ENCODE data around the gene GNPDA1. TPM values are rescaled to one million over a fixed set of nuclear protein-coding genes. Genes with fewer than 3 reads are reported as not detected.

Gene GNPDA1
- total RNA-seq, 1 experiment from 2014 or later, result 85.5 TPM

DNA sequence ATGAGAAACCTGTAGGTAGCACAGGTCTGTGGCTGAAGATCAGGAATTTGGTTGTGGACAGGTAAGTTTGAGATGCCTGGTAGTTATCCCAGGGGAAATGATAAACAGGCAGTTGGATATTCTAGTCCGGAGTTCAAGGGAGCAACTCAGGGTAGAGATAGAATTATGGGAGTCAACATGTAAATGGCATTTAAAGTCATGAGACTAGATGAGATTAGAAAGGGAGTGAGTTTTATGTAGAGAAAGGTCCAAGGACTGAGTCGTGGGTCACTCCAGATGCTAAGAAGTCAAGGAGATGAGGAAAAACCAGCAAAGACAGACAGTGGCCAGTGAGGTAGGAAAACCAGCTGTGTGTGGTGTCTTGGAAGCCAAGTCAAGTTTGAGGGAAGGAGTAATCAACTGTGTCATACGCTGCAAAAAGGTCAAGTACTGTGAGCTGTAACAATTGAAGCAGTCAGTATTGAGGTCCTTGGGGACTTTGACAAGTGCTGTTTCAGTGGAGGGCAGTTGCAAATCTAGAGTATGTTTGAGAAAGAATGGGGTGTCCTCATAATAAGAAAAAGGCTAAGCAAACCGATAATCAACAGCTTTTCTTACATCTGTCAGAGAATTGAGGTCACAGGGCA, 18.2 kb downstream of the GNPDA1 start:
- DNase-seq (ENCODE audit: low read depth), result no peak

DNA sequence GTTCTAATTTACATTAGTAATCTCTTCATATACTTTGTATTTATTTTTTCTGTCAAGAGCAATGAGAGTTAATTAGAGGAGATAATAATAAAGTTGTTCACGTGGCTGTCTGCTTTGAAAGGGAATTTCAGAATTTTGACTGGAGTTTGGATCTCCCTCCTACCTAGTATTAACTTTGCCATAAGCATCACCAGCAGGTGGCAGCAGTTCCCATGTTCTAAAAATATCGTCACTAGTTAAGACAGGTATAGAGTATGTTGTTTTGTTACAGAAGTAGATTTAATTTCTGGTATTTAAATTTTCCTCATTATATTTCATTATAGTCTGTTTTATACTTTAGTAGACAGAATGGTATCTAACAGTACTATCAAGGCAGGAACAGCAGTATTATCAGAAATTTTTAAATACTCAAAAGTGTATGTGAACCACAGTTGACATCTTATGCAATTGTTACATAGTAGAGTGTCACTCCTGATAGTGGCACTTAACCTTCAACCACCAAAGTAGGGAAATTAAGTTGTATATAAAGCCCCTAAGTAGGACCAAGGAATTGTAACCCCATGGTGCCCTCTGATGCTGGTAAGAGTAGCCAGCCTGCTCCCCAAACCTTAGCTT, 20.4 kb downstream of the GNPDA1 start:
- DNase-seq (ENCODE audit: low read depth), result peak; percentile 66

DNA sequence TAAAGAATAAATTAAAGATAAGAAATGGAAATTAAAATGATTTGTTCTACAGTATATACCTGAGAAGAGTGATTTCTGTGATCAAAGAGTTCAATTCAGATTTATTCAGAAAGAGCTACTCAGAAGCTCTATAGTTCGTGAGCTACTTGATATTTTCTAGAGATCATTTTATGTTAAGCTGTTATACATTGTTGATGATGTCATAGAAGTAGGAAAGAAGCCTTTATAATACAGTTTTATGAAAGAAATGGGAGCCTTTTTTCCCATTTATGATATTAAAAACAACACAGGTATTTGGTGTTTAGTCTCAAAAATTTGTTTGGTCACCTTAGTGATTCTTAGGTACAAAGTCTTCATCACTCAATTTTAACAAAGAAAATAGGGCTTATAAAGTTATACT, 23.1 kb downstream of the GNPDA1 start:
- no peak for DNase-seq (ENCODE audit: low read depth)

DNA sequence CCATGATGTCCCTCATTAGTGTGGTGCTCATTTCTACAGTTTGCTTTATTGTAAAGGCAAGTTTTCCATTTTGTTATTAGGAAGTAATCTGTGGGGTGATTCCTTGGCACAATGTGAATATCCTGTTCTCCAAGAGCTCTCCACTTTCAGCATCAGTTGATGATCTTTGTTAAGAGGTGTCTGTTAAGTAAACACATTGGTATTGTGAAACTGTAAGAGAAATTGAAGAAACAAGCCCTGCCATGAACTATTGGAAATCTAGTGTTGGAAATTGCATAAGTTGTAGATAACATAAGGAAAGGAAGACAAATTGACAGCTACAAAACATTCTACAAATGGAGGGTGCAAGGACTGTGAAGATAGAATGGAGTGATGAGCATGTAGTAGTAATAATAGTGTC, 26.8 kb downstream of the GNPDA1 start:
- no peak for DNase-seq (ENCODE audit: low read depth)

DNA sequence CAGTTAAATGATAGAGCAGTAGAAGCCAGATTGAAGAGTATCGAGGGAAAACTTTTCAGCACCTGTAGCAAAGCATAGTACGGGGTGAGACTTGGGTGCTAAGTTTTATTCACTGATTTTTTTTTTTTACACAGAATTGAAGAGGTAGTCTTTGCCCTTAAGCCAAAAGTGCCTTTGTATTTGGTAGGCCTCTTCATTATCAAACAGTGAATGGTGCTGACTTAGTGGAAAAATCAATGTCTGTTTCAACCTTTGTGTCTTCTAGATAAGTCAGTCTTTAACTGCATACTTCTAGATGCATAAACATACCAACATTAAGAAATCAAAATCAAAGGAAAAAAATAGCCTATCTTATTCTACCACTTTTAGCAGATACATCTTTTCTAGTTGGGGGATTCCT, 30.2 kb downstream of the GNPDA1 start:
- DNase-seq (ENCODE audit: low read depth), result no peak

DNA sequence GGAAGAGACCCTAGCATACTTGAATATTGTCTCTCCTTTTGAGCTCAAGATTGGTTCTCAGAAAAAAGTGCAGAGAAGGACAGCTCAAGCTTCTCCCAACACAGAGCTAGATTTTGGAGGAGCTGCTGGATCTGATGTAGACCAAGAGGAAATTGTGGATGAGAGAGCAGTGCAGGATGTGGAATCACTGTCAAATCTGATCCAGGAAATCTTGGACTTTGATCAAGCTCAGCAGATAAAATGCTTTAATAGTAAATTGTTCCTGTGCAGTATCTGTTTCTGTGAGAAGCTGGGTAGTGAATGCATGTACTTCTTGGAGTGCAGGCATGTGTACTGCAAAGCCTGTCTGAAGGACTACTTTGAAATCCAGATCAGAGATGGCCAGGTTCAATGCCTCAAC, 34.4 kb downstream of the GNPDA1 start:
- no peak for DNase-seq (ENCODE audit: low read depth)

DNA sequence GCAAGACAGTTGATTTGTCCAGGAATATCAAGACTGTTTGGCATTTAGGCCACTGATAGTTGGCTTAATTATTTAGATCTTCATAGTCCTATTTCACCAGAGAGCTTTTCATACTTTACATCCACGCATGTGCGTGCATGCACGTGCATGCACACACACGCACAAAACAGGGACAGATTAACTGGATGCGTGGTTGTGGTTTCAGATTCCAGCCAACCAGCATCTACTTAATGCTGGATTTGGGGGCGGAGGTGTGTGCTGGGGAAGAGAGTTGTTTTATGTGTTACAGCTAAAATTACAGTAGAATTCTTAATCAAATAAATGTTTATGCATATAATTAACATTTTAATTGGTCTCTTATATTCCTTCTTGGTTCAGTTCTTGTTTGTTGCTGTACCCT, 36.7 kb downstream of the GNPDA1 start:
- DNase-seq (ENCODE audit: low read depth), result no peak

DNA sequence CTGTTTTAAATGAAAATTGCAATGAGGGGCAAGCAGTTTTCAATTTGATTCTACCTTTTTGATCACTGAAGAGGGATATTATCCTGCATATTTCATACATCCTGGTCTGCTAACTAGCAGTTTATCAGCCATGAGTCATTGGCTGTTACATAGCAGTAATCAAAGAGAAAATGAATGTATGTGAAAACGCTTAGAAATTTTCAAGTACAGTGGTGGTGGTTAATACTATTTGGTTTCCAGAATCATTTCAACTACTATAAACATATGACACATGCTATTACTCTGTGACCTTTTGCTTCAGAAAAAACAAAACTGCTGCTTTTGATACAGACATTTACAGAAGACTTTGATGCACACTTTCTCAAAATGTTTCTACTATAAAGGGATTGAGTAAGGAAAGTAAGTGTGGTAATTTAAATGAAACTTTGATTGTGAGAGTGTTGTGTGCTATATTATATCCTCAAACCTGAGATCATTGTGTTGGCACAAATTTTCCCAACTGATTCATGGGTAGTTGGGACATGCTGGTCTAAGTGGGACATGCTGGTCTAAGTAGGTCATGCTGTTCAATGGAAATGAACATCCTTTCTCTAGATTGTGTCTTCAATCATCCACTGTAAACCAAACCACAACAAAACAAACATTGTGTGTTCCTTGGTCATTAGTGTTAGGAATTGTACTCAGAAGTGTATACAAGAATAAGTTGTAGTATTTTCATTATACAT, 38.8 kb downstream of the GNPDA1 start:
- peak; percentile 68 for DNase-seq (ENCODE audit: low read depth)

DNA sequence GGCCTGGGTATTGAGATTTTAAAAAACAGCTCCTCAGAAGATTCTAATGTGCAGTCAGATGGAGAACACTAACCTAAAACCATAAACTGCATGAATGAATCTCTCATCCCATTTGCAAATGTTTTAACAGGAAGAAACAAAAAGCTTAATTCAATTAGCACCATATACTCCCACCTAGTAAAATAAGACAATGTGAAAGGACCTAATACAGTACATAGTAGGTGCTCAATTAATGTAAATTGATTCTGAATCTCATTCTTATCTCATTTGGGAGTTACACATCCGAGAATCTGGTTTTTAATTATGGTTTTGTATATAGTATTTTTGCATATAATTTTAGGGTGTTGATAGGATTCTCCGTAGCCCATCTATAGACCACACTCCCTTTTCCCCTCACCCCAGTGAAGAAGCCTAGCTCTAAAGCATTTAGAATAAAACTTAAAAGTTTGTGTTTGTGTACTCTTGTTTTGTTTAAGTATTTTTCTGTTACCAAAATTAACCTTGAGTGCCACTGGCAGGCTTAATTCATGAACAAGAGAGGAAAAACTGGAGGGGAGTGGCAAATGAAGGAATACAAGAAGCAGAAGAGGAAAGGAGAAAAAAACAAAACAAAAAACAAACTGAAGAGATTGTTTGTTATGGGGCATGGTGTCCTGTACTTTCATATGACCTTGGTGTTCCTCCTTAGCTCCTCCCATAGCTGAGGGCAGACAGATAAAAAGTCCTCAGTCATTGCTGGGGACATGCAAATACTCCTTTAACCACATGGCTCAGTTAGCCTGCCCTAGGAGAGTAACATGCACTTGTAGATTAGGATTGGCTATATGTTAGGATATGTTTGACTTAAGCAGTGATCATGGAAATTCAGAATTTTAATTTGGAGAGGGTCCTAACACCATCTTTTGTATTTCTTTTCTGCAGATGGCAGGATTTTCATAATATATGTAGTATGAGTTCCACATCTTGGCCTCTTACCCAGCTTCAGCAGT, 42.8 kb downstream of the GNPDA1 start:
- DNase-seq (ENCODE audit: low read depth), result peak; percentile 40

DNA sequence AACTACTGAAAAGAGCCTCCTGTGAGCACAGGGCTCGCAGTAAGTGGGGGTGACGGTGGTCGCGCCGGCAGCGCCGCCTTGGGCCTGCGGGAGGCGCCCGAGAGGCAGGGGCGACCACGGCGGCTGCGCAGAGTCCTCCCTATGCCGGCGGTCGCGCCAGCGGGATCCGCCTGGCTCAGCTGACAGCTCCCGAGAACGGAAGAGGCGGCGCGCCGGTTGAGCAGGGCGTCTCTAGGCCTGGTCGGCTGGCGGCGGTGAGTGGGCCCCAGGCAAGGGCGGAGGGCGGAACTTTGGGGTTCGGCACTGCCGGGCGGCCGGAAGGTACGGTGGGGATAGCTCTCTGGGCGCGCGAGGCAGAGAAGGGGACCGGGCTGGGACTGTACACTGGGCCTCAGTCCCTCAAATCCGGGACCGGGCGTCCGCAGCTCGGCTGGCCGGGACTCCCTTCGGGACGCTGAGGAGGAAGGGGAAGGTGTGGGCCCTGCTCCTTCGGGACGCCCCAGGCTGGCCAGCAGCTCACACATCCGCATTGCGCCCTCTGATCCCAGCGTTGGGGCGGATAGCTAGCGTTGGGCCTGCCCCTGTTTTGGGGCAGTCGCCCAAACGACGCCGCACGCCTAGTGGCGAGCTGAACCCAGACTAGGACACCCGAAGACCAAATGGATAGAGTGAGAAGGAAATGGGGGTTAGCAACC, 43.8 kb downstream of the GNPDA1 start, which contains the start of gene RNF14:
Gene RNF14 (plus strand): TSS at position 192 of the 695 bp plus-strand sequence. CDS start 4,484 bp downstream, outside the sequence.
- peak; percentile 94 for DNase-seq (ENCODE audit: low read depth)

DNA sequence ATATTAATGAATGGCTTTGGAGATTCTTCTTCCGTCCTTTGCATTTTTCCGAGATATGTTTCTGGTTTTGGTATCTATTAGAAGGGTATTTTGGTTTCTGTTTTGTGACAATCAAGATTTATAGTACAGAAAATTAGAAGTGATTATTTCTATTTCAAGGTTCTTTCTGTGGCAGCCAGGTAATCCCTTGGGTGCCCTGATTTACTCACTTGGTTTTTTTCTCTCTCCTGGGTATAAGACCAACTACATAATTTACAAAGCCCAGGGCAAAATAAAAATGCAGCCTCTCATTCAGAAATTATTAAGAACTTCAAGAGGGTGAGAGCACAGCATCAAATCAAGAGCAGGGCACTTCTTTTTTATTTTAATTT, 45.9 kb downstream of the GNPDA1 start:
- no peak for DNase-seq (ENCODE audit: low read depth)

DNA sequence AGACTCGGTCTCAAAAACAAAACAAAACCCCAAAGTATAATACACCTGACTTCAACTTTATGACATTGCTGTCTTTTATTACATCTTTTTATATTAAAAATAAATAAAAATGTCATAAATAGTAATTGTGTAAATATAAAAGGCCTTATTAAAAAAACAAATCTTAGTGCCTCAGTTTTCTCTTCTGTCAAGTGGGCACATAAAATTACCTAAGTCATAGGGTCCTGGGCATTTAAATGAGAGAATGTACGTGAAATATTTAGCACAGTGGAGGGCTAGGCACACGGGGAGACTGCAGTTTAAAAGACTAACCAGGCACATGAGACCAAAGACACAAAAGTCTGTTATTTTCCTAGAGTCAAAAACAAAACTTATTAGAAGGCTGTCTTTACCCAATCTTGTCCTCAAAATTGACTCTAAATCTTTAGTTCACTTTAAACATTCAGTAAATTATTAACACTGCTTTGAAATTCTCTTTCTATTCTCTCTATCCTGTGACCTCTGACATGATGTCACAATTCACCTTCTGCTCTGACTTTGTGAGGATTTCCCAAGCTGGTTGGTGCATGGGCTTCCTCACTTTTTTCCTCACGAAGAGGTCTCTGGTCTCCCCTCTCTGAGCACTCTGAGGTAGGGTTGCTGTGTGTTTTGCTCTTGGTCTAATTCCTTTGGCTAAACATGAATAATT, 46.4 kb downstream of the GNPDA1 start:
- no peak for DNase-seq (ENCODE audit: low read depth)

DNA sequence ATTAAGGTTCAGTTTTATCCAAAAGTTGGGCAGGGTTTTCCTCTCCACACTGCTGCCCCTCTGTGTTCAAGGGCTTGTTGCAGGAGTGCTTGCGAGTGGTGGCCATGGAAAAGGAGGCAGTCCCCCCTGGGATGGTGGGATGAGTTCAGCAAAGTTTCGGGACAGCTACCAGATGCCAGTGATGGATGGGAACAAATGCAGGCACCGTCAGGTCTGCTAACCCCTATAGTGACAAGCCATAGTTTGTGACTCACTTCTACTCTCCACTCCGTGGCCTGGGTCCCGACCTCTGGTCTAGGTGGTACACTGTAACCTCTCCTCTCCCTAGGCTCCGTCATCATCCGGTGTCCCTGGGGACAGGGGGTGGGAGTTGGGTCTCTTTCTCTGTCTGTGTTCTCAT, 47.8 kb downstream of the GNPDA1 start:
- DNase-seq (ENCODE audit: low read depth), result no peak

DNA sequence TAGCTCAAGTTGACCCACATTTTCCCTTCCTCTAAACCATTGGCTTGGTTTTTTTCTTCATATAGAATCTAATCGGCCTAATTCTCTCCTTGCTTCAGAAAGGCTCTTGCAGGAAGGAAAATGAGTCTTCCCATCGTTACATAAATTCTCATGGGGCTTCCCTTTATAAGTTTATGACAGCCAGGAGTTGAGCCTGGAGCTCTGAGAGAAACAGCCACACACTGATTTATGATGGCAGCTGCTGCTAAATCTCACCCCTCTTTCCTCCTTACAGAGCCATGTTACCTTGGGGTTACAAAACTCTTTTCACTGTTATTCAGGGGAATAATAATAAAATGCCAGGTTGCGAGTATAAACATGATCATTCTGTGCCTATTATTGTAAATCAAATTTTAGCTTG, 49.1 kb downstream of the GNPDA1 start:
- DNase-seq (ENCODE audit: low read depth), result no peak

DNA sequence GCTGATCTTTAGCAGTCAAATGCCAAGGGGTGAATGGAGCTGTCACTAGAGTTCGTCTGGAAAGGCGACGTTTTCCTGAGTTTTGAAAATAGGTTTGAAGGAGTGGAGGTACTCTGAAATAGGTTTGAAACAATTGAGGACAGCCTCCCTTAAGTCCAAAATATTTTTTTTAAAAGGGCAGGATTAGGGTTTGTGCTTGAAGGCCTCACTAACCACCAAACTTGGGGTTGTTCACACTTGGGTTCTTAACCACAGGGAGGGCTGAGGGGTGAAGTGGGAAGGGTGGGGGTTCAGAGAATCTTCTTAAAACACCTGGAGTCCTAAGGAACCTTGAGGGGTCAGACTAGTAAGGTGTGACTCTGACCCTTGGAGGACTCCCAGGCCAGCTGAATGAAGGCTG, 51.4 kb downstream of the GNPDA1 start:
- no peak for DNase-seq (ENCODE audit: low read depth)

DNA sequence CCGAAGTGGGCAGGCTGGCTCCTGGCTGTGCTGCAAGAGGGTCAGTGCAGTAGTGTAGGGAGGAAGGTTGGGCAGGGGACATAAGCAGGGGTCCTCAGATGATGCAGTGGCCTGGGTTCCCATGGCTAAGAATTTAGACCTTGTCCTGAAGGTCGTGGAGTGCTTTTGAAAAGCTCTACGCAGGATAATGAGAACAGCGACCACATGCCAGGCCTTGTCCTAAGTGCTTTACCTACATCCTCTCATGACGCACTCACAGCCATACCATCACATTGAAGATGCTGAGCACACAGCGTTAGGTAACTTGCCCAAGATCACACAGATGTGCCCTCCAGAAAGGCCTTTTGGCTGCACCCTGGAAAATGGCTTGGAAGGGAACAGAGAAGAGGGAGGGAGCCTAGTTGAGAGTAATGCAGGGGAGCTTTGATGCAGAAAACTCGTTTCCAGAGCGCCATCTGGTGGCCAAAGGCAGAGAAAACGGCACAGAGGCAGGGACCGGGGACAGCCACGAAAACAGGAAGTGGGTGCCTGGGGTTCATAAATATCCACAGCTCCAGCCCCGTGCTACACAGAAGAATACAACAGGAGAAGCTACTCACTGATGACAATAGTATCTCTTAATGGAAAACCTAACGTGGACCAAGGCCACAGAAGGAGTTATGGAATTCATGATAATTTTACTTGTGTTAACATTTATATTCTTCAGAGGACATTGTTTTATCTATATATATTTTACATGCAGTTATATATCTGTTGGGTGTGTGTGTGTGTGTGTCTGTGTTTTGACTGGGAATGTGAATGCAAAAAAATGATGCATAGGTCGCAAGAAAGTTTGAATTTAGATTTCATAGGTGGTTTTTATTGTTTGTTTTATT, 52.1 kb downstream of the GNPDA1 start:
- DNase-seq (ENCODE audit: low read depth), result peak; percentile 84

DNA sequence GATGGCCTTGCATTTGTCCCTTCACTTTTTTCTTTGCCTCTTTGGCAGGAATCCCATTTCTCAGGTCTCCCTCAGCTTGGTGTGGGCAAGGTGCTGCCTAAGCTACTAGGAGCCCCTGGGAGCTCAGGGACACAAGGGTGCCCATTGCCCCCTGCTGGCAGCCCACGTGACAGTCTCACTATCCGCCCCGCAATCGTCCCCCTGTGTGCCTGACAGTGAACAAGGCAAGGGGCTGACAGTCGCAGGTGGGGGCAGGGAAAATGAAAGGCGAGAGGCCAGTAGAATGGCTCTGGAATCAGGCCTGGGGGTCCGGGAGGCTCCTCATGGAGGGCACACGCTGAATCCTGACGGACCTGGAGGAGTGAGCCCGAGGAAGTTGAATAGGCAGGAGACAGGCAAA, 52.8 kb downstream of the GNPDA1 start:
- DNase-seq (ENCODE audit: low read depth), result no peak

DNA sequence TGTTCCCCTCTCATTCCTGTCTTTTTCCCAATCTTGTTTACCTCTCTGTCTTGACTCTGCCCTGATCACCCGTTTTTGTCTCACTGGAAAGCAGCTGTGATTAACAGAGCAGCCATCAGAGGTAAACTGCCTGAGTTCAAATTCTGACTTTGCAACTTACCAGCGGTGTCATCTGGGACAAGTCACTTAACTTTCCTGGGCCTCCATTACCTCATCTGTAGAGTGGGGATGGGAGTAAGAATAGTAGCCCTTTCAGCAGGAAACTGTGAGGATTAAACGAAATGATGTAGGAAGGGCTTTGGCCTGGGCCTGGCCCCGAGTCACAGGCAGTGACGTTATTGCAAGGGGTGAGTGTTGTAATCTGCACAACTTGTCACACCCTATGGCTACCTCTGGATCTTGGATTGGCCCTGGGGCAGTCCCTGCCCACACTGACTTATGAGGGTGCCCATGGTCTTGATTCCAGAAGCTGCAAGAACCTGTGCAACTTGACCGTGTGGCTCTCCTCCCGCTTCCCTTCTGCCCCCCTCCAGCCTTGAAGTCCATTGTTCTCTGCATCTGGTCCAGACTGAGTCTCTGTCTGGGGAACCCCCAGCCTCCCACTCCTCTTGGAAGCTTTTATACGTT, 54.2 kb downstream of the GNPDA1 start:
- DNase-seq (ENCODE audit: low read depth), result no peak

DNA sequence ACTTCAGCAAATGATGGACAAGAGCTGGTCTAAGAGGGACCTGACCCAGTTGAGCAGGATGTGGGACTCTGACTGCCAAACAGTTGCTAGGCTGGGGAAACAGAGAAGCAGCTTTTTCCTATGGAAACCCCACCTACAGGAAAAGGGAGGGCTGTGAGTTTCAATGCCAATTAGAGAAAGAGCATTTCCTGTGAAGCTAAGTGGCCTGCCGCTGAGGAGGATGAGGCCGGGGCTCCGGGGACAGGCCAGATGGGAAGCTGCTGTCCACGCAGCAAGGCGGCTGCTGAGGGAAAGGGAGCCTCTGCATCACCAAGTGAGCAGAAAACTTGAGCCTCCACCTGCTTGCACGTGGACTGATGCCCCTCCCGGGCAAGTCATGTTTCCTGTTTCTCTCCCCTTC, 54.7 kb downstream of the GNPDA1 start, which contains the start of gene PCDH12:
Gene PCDH12 (minus strand): TSS at position 90 of the 400 bp plus-strand sequence. CDS start 351 bp downstream, outside the sequence.
- DNase-seq (ENCODE audit: low read depth), result no peak
